Endodermal cell (in vitro differentiated cells): ENCODE data around the gene CCDC85B. TPM values are rescaled to one million over a fixed set of nuclear protein-coding genes. Genes with fewer than 3 reads are reported as not detected.

Source experiments
- DNase-seq: peaks from one replicate; pipeline ENCODE4 v3.0.0-alpha.2; 2017
- H3K27ac ChIP-seq: 2 replicates; pipeline ENCODE4 v1.5.1; 2013; ENCODE audit warnings: mild to moderate bottlenecking, low read depth, low read length, moderate library complexity
- H3K27me3 ChIP-seq: 2 replicates; pipeline ENCODE4 v1.6.1; 2013; ENCODE audit warnings: mild to moderate bottlenecking, low read length, moderate library complexity; ENCODE audit not compliant: insufficient read depth, control insufficient read depth, poor library complexity, severe bottlenecking
- H3K36me3 ChIP-seq: 2 replicates; pipeline ENCODE4 v1.7.0; 2013; ENCODE audit warnings: mild to moderate bottlenecking, low read length, moderate library complexity; ENCODE audit not compliant: control insufficient read depth, insufficient read depth
- H3K4me1 ChIP-seq: one replicate; pipeline ENCODE4 v1.7.0; 2013; ENCODE audit warnings: low read length; ENCODE audit not compliant: control insufficient read depth, insufficient read depth
- H3K4me3 ChIP-seq: 2 replicates; pipeline ENCODE4 v1.5.1; 2013; ENCODE audit warnings: mild to moderate bottlenecking, low read length, moderate library complexity
- H3K9ac ChIP-seq: 2 replicates; pipeline ENCODE4 v1.6.1; 2013; ENCODE audit warnings: mild to moderate bottlenecking, low read length, moderate library complexity; ENCODE audit not compliant: poor library complexity, severe bottlenecking; ENCODE audit errors: extremely low read depth
- H3K9me3 ChIP-seq: 2 replicates; pipeline ENCODE4 v1.6.1; 2013; ENCODE audit warnings: mild to moderate bottlenecking, low read length, moderate library complexity; ENCODE audit not compliant: control insufficient read depth
- H3K27ac Mint-ChIP-seq: 2 replicates; pipeline ENCODE4 v1.8.0; 2020; ENCODE audit warnings: mixed read lengths
- H3K27me3 Mint-ChIP-seq: 2 replicates; pipeline ENCODE4 v1.8.0; 2021; ENCODE audit warnings: mild to moderate bottlenecking, mixed read lengths; ENCODE audit not compliant: insufficient read depth
- H3K36me3 Mint-ChIP-seq: 2 replicates; pipeline ENCODE4 v1.8.0; 2020; ENCODE audit warnings: low read depth, mixed read lengths
- H3K4me1 Mint-ChIP-seq: 2 replicates; pipeline ENCODE4 v1.8.0; 2020; ENCODE audit warnings: mixed read lengths
- H3K4me3 Mint-ChIP-seq: 2 replicates; pipeline ENCODE4 v1.8.0; 2020; ENCODE audit warnings: mild to moderate bottlenecking, moderate library complexity, mixed read lengths
- H3K9me3 Mint-ChIP-seq: 2 replicates; pipeline ENCODE4 v1.8.0; 2020; ENCODE audit warnings: mild to moderate bottlenecking, mixed read lengths
- CTCF ChIP-seq: fragments of 200-600 bp; sonication (generic); conservative IDR thresholded peaks from 2 replicates; pipeline ENCODE4 v1.5.0; 2021; ENCODE audit warnings: antibody characterized with exemption, mild to moderate bottlenecking
- WGBS, 2 experiments: methylation state at CpG; one replicate each; pipeline versions ENCODE4 v1.1.5 to v1.1.7; 2013; ENCODE audit warnings: missing lambda C conversion rate in 2 of 2, mixed read lengths in 1 of 2; ENCODE audit not compliant: insufficient coverage in 1 of 2, insufficient read length in 1 of 2; 5-methylcytosine and 5-hydroxymethylcytosine counted together
- long read RNA-seq, 4 experiments: library from polyadenylated mRNA in 2 of 4; library from RNA in 1 of 4; library from capped mRNA in 1 of 4; stranded (forward) in 3 of 4; unstranded in 1 of 4; transcript quantifications; one replicate each; pipeline ENCODE4 v2.0.0, GENCODE V29; 2020 to 2021; ENCODE audit warnings: inconsistent platforms in 1 of 4
- polyA plus RNA-seq, 2 experiments: library from polyadenylated mRNA; stranded (reverse); fragments of 50-300 nt; gene quantifications; one replicate each; pipeline ENCODE4 v1.2.3, GENCODE V29; 2013
- total RNA-seq, 2 donors: library from RNA; stranded (reverse); fragmentation: NEBNext Ultra II Directional in 1 of 2; extraction: Animal tissue kit (Norgen Biotek cat#: 25700) in 1 of 2; gene quantifications; 2 replicates in 1 of 2; 3 replicates in 1 of 2; pipeline ENCODE4 v1.2.1, GENCODE V29; 2021

CCDC85B gene
- 10 to 100 TPM; 18.2 to 23.9 TPM for total RNA-seq
- 15.8 TPM for polyA plus RNA-seq (2013, experiment 1 of 2)
- 15.1 TPM for polyA plus RNA-seq (2013, experiment 2 of 2)
- long read RNA-seq, experiment 1, transcript CCDC85B-201 (1 exons, 1,524 nt), result major isoform, 25 of 25 reads
- long read RNA-seq, experiment 1, partial matches to known transcripts, result 0 of 25 reads
- long read RNA-seq, experiment 1, other reads (novel, unspliced or antisense), result 0 of 25 reads
- long read RNA-seq, experiment 2, transcript CCDC85B-201 (1 exons, 1,524 nt), result major isoform, 49 of 49 reads
- long read RNA-seq, experiment 2, partial matches to known transcripts, result 0 of 49 reads
- long read RNA-seq, experiment 2, other reads (novel, unspliced or antisense), result 0 of 49 reads
- long read RNA-seq, experiment 3, transcript CCDC85B-201 (1 exons, 1,524 nt), result major isoform, 10 of 10 reads
- long read RNA-seq, experiment 3, partial matches to known transcripts, result 0 of 10 reads
- long read RNA-seq, experiment 3, other reads (novel, unspliced or antisense), result 0 of 10 reads
- long read RNA-seq, experiment 4, partial matches to known transcripts, result 0 of 1 reads
- long read RNA-seq, experiment 4, other reads (novel, unspliced or antisense), result 0 of 1 reads

DNA sequence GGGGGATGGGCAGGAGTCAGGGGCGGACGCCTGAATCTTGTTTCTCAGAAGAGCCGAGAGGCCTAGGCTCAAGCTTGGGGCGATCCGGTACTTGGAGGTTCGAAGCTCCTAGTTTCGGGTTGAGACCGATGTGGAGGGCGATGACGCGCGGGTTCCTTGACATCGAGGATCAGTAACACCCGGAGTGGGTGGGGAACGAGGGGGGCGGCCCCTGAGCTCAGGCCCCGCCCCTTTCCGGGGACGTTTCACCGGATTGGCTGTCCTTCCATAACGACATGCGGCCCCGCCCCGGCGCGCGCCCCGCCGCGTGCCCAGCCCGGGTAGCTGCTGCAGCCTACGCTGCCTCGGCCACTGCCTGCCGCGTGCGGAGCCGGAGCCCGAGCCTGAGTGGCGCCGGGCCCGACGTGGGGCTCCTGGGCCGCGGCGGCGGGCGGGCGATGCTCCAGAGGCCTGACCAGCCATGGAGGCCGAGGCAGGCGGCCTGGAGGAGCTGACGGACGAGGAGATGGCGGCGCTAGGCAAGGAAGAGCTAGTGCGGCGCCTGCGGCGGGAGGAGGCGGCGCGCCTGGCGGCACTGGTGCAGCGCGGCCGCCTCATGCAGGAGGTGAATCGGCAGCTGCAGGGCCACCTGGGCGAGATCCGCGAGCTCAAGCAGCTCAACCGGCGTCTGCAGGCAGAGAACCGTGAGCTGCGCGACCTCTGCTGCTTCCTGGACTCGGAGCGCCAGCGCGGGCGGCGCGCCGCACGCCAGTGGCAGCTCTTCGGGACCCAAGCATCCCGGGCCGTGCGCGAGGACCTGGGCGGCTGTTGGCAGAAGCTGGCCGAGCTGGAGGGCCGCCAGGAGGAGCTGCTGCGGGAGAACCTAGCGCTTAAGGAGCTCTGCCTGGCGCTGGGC, at the start of gene CCDC85B:
CCDC85B (plus strand) TSS at position 350 of the 895 bp plus-strand sequence; CDS start at position 461, 111 bp downstream.
- peak within 1 kb of the TSS; percentile 24 for H3K27ac ChIP-seq
- peak within 1 kb of the TSS; percentile 96 for H3K4me3 Mint-ChIP-seq
- H3K9me3 Mint-ChIP-seq, result no peaks in the 10 kb centered on the region
- H3K27me3 Mint-ChIP-seq, result peaks cover 17% of the 10 kb centered on the region
- peaks cover 13% of the 10 kb centered on the region for H3K36me3 Mint-ChIP-seq
- H3K9me3 ChIP-seq, result no peaks in the 10 kb centered on the region
- 0 to 1% methylated on average over 53 to 94 of the region's 94 CpGs for WGBS, 2 experiments
- peak within 1 kb of the TSS; percentile 84 for H3K27ac Mint-ChIP-seq
- peaks cover 8% of the 10 kb centered on the region for H3K36me3 ChIP-seq
- peak; percentile 97 for DNase-seq
- H3K4me3 ChIP-seq, result peak within 1 kb of the TSS; percentile 85
- H3K9ac ChIP-seq, result peak within 1 kb of the TSS; percentile 59
- peak; percentile 68 for TF ChIP-seq CTCF
- no peaks in the 10 kb centered on the region for H3K4me1 ChIP-seq
- no peaks in the 10 kb centered on the region for H3K27me3 ChIP-seq
- H3K4me1 Mint-ChIP-seq, result peaks cover 37% of the 10 kb centered on the region

- TF ChIP-seq CTCF, result no peak
These were observed 48.3 kb upstream of the CCDC85B start for GRCh38 chr11:65842144-65842543.

GRCh38 chr11:65843811-65844210, 46.7 kb upstream of the CCDC85B start:
- Mint-ChIP-seq H3K27ac (no peak overlapping the region), H3K27me3 (peaks cover 12% of the 10 kb centered on the region), H3K9me3 (no peaks in the 10 kb centered on the region), H3K4me3 (no peak overlapping the region), H3K4me1 (peaks cover 4% of the 10 kb centered on the region), H3K36me3 (no peaks in the 10 kb centered on the region)
- Histone ChIP-seq H3K9me3 (no peaks in the 10 kb centered on the region), H3K36me3 (no peaks in the 10 kb centered on the region), H3K4me1 (peaks cover 5% of the 10 kb centered on the region), H3K4me3 (peak overlapping the region; percentile 51), H3K9ac (no peak overlapping the region), H3K27ac (no peak overlapping the region), H3K27me3 (no peaks in the 10 kb centered on the region)
- no peak for TF ChIP-seq CTCF
- DNase-seq, result no peak
- WGBS, 2 experiments, result 82 to 96% methylated on average over 3 of the region's 3 CpGs

More at GRCh38 chr11:65842144-65842543, 48.3 kb upstream of the CCDC85B start:
- Histone ChIP-seq H3K36me3 (no peaks in the 10 kb centered on the region), H3K27ac (no peak overlapping the region), H3K9ac (no peak overlapping the region), H3K4me3 (no peak overlapping the region), H3K27me3 (no peaks in the 10 kb centered on the region), H3K9me3 (no peaks in the 10 kb centered on the region), H3K4me1 (peaks cover 5% of the 10 kb centered on the region)
- Mint-ChIP-seq H3K4me3 (no peak overlapping the region), H3K9me3 (peaks cover 2% of the 10 kb centered on the region), H3K36me3 (no peaks in the 10 kb centered on the region), H3K27ac (no peak overlapping the region), H3K4me1 (peaks cover 4% of the 10 kb centered on the region), H3K27me3 (peaks cover 6% of the 10 kb centered on the region)
- WGBS, 2 experiments, result 94 to 100% methylated on average over 4 of the region's 4 CpGs
- no peak for DNase-seq
